Parathyroid adenoma (tissue), 2 donors: ENCODE data around the gene NUDT4.

Experiments
- H2AFZ ChIP-seq: fragments of 300-600 bp; sonication (generic); one replicate; pipeline ENCODE4 v1.7.0; 2017; ENCODE audit warnings: antibody characterized with exemption, mild to moderate bottlenecking
- H3K27ac ChIP-seq: fragments of 300-600 bp; sonication (generic); one replicate; pipeline ENCODE4 v1.7.0; 2017
- H3K27me3 ChIP-seq: fragments of 300-600 bp; sonication (generic); one replicate; pipeline ENCODE4 v1.7.0; 2017; ENCODE audit warnings: low read length; ENCODE audit not compliant: control insufficient read depth, insufficient read depth
- H3K36me3 ChIP-seq: fragments of 300-600 bp; sonication (generic); one replicate; pipeline ENCODE4 v1.7.0; 2017; ENCODE audit warnings: low read length; ENCODE audit not compliant: control insufficient read depth, insufficient read depth
- H3K4me1 ChIP-seq: fragments of 300-600 bp; sonication (generic); one replicate; pipeline ENCODE4 v1.7.0; 2017; ENCODE audit warnings: control low read depth
- H3K4me2 ChIP-seq: fragments of 300-600 bp; sonication (generic); one replicate; pipeline ENCODE4 v1.7.0; 2017; ENCODE audit warnings: low read length
- H3K4me3 ChIP-seq: fragments of 300-600 bp; sonication (generic); one replicate; pipeline ENCODE4 v1.7.0; 2017; ENCODE audit warnings: low read depth, low read length
- H3K79me2 ChIP-seq: fragments of 300-600 bp; sonication (generic); one replicate; pipeline ENCODE4 v1.7.0; 2017; ENCODE audit warnings: control low read depth
- H3K9ac ChIP-seq: fragments of 300-600 bp; sonication (generic); one replicate; pipeline ENCODE4 v1.7.0; 2017; ENCODE audit warnings: mild to moderate bottlenecking
- H3K9me3 ChIP-seq: fragments of 300-600 bp; sonication (generic); one replicate; pipeline ENCODE4 v1.7.0; 2017; ENCODE audit warnings: low read length; ENCODE audit not compliant: control insufficient read depth
- TF ChIP-seq, protein P1 (sequence below): fragments of 300-600 bp; sonication (generic); IDR thresholded peaks from one replicate; pipeline ENCODE4 v1.7.0; 2017; ENCODE audit warnings: antibody characterized with exemption, mild to moderate bottlenecking
- donor health status: primary hyperparathyroidism.

The NUDT4 gene

DNA sequence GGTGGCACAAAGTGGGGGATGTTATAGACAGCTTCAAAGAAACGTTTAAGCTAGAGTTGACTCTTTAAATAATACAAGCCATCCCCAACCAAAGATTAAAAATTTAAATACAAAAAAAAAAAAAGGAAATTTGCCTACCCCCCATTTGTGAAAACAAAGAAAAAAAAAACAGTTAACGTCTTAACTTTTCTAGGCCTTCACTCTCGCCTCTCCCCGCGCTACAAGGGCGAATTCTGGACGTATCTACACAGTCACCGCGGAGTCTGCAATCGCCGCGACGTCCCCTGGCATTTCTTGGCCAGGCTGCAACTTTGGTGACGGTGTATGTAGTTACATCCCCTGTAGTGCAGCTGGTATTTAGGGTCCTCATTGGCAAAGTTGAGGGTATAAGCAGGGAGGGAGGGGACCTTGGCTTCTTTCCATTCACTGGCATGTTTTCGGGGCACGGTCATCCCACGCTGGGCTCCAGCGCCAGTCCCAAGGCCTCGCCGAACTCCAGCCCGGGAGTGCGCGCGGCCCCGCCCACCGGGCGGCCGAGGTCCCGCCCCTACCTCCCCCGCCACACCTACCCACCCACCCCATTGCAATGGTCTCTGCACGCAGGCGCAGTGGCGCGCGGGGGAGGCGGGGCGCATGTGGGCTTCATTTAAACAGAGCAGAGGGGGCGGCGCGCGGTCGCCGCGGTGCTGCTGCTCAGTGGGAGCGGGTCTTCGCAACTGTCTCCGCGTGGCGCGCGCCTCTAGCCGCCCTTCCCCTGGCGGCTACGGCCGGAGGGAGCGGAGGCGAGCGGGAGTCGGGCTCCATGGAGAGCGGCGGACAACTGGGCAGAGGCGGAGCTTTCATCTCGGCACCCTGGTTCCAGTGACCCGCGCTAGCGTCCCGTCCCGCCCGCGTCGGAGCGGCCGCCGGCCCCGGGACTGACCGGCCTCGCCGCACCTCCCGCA is at the start of gene NUDT4:
Gene NUDT4, plus strand, starts transcription at position 674 of the 944 bp plus-strand sequence. CDS start 398 bp downstream, outside the sequence.
- peak within 1 kb of the TSS; percentile 98 for H3K27ac ChIP-seq
- TF ChIP-seq, protein P1, sequence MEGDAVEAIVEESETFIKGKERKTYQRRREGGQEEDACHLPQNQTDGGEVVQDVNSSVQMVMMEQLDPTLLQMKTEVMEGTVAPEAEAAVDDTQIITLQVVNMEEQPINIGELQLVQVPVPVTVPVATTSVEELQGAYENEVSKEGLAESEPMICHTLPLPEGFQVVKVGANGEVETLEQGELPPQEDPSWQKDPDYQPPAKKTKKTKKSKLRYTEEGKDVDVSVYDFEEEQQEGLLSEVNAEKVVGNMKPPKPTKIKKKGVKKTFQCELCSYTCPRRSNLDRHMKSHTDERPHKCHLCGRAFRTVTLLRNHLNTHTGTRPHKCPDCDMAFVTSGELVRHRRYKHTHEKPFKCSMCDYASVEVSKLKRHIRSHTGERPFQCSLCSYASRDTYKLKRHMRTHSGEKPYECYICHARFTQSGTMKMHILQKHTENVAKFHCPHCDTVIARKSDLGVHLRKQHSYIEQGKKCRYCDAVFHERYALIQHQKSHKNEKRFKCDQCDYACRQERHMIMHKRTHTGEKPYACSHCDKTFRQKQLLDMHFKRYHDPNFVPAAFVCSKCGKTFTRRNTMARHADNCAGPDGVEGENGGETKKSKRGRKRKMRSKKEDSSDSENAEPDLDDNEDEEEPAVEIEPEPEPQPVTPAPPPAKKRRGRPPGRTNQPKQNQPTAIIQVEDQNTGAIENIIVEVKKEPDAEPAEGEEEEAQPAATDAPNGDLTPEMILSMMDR, result no peak
- H3K9ac ChIP-seq, result peak within 1 kb of the TSS; percentile 93
- peaks cover 18% of the 10 kb centered on the region for H3K79me2 ChIP-seq
- H3K4me3 ChIP-seq, result peak within 1 kb of the TSS; percentile 98
- peaks cover 8% of the 10 kb centered on the region for H3K4me1 ChIP-seq
- no peaks in the 10 kb centered on the region for H3K27me3 ChIP-seq
- peak within 1 kb of the TSS; percentile 98 for H3K4me2 ChIP-seq
- H3K9me3 ChIP-seq, result no peaks in the 10 kb centered on the region
- peak within 1 kb of the TSS; percentile 92 for H2AFZ ChIP-seq
- no peaks in the 10 kb centered on the region for H3K36me3 ChIP-seq

DNA sequence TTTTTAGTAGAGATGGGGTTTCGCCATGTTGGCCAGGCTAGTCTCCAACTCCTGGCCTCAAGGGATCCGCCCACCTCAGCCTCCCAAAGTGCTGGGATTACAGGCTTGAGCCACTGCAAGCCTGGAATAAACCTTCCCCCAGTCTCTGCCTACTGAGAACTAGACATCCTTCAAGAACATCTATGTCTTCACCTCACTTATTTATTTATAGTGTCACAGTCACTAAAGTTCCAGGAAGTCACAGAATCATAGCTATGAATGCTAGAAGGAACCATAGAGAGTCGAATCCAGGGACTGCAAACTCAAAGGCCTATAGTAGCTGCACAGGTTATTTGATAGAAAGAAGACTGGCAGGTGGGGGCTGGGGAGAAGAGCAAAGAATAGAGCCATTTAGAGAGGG is 44.7 kb upstream of the NUDT4 start:
- no peak overlapping the region for H3K9ac ChIP-seq
- no peak overlapping the region for H3K4me2 ChIP-seq
- H3K9me3 ChIP-seq, result no peaks in the 10 kb centered on the region
- no peak overlapping the region for H3K27ac ChIP-seq
- H3K79me2 ChIP-seq, result no peaks in the 10 kb centered on the region
- no peaks in the 10 kb centered on the region for H3K4me1 ChIP-seq
- H3K36me3 ChIP-seq, result no peaks in the 10 kb centered on the region
- TF ChIP-seq, protein P1, result no peak
- H3K4me3 ChIP-seq, result no peak overlapping the region
- no peaks in the 10 kb centered on the region for H3K27me3 ChIP-seq
- no peak overlapping the region for H2AFZ ChIP-seq

DNA sequence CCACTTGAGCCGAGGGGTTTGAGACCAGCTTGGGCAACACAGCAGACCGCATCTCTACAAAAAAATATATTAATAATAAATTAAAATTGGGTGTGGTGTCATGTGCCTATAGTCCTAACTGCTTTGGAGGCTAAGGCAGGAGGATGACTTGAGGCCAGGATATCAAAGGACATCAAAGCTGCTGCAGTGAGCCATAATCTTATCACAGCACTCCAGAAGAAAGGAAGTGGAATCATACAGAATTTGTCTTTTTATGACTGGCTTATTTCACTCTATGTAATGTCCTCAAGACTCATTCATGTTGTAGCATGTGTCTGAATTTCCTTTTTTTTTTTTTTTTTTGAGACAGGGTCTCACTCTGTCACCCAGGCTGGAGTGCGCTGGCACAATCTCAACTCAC is 43.9 kb upstream of the NUDT4 start:
- no peaks in the 10 kb centered on the region for H3K9me3 ChIP-seq
- H3K9ac ChIP-seq, result no peak overlapping the region
- H2AFZ ChIP-seq, result no peak overlapping the region
- no peak overlapping the region for H3K4me2 ChIP-seq
- H3K4me3 ChIP-seq, result no peak overlapping the region
- H3K27me3 ChIP-seq, result no peaks in the 10 kb centered on the region
- H3K27ac ChIP-seq, result no peak overlapping the region
- H3K36me3 ChIP-seq, result no peaks in the 10 kb centered on the region
- no peaks in the 10 kb centered on the region for H3K4me1 ChIP-seq
- TF ChIP-seq, protein P1, result no peak
- H3K79me2 ChIP-seq, result no peaks in the 10 kb centered on the region

DNA sequence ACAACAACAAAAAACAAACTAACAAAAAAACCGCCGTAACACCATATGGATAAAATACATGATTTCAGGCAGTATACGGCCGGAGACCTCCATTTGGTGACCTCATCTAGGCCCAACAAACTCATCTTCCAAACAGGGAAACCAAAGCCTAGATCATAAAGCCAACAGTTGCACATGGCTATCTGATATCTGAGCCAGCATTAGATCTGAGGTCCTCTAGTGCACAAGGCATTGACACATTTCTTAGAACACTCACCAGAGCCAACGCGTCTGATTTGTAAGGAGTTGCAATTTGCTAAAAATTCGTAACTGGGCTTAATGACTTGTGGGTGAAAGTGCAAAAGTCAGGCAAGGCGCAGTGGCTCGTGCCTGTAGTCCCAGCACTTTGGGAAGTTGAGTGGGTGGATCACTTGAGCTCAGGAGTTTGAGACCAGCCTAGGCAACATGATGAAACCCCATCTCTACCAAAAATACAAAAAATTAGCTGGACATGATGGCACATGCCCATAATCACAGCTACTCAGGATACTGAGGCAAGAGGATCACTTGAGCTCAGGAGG is 42.0 kb upstream of the NUDT4 start:
- TF ChIP-seq, protein P1, result no peak
- Histone ChIP-seq H3K4me1 (no peaks in the 10 kb centered on the region), H2AFZ (no peak overlapping the region), H3K4me3 (no peak overlapping the region), H3K27me3 (no peaks in the 10 kb centered on the region), H3K4me2 (no peak overlapping the region), H3K79me2 (no peaks in the 10 kb centered on the region), H3K36me3 (no peaks in the 10 kb centered on the region), H3K9ac (no peak overlapping the region), H3K27ac (no peak overlapping the region), H3K9me3 (no peaks in the 10 kb centered on the region)
